H9 (cell line): ENCODE data around the gene PPHLN1. TPM values are rescaled to one million over a fixed set of nuclear protein-coding genes. Genes with fewer than 3 reads are reported as not detected.

ENCODE experiments used
- DNase-seq: peaks from one replicate; pipeline ENCODE4 v3.0.0-alpha.2; 2017
- H2AFZ ChIP-seq: one replicate; pipeline ENCODE4 v1.6.1; 2013; ENCODE audit warnings: mild to moderate bottlenecking, low read length, control low read depth, moderate library complexity
- H2AK5ac ChIP-seq: 2 replicates; pipeline ENCODE4 v1.6.1; 2013; ENCODE audit warnings: low read length, control low read depth, mixed read lengths; ENCODE audit not compliant: insufficient read length
- H2BK120ac ChIP-seq: one replicate; pipeline ENCODE4 v1.6.1; 2013; ENCODE audit warnings: low read depth, mild to moderate bottlenecking, low read length, control low read depth, inconsistent platforms; ENCODE audit not compliant: poor library complexity, severe bottlenecking
- H2BK12ac ChIP-seq: 2 replicates; pipeline ENCODE4 v1.6.1; 2013; ENCODE audit warnings: low read length, control low read depth, mixed read lengths, low read depth; ENCODE audit not compliant: insufficient read length
- H2BK15ac ChIP-seq: 2 replicates; pipeline ENCODE4 v1.6.1; 2013; ENCODE audit warnings: low read depth, low read length, control low read depth
- H2BK20ac ChIP-seq: one replicate; pipeline ENCODE4 v1.6.1; 2013; ENCODE audit warnings: low read depth, mild to moderate bottlenecking, low read length, control low read depth, inconsistent platforms; ENCODE audit not compliant: poor library complexity, severe bottlenecking
- H2BK5ac ChIP-seq: 2 replicates; pipeline ENCODE4 v1.6.1; 2013; ENCODE audit warnings: low read length, control low read depth, mixed read lengths; ENCODE audit not compliant: insufficient read length
- H3K14ac ChIP-seq: 2 replicates; pipeline ENCODE4 v1.6.1; 2013; ENCODE audit warnings: low read length, control low read depth; ENCODE audit not compliant: insufficient read depth
- H3K18ac ChIP-seq: 2 replicates; pipeline ENCODE4 v1.6.1; 2013; ENCODE audit warnings: low read depth, mild to moderate bottlenecking, mixed read lengths, low read length, control low read depth; ENCODE audit not compliant: insufficient read length
- H3K23ac ChIP-seq: 2 replicates; pipeline ENCODE4 v1.6.1; 2013; ENCODE audit warnings: low read length, control low read depth, mixed read lengths, low read depth; ENCODE audit not compliant: insufficient read length
- H3K23me2 ChIP-seq: 2 replicates; pipeline ENCODE4 v1.6.1; 2013; ENCODE audit warnings: low read depth, mild to moderate bottlenecking, mixed read lengths, low read length, control low read depth; ENCODE audit not compliant: insufficient read length, poor library complexity, severe bottlenecking
- H3K27ac ChIP-seq: 2 replicates; pipeline ENCODE4 v1.5.1; 2013; ENCODE audit warnings: low read length, control low read depth, mixed read lengths, low read depth; ENCODE audit not compliant: insufficient read length
- H3K27me3 ChIP-seq: 2 replicates; pipeline ENCODE4 v1.6.1; 2013; ENCODE audit warnings: low read length, control low read depth, inconsistent platforms; ENCODE audit not compliant: insufficient read depth
- H3K4ac ChIP-seq: 2 replicates; pipeline ENCODE4 v1.6.1; 2013; ENCODE audit warnings: low read depth, mild to moderate bottlenecking, control low read depth, inconsistent platforms, low read length, moderate library complexity
- H3K4me1 ChIP-seq: 2 replicates; pipeline ENCODE4 v1.6.1; 2013; ENCODE audit warnings: low read length, control low read depth, inconsistent platforms; ENCODE audit not compliant: insufficient read depth
- H3K4me2 ChIP-seq: 2 replicates; pipeline ENCODE4 v1.6.1; 2013; ENCODE audit warnings: low read length, control low read depth, mixed read lengths; ENCODE audit not compliant: insufficient read length, insufficient read depth
- H3K56ac ChIP-seq: 2 replicates; pipeline ENCODE4 v1.6.1; 2013; ENCODE audit warnings: low read depth, mild to moderate bottlenecking, mixed read lengths, low read length, control low read depth; ENCODE audit not compliant: insufficient read length
- H3K79me1 ChIP-seq: 2 replicates; pipeline ENCODE4 v1.6.1; 2013; ENCODE audit warnings: low read depth, mild to moderate bottlenecking, moderate library complexity, low read length, control low read depth, inconsistent platforms; ENCODE audit not compliant: insufficient read depth, poor library complexity, severe bottlenecking
- H3K79me2 ChIP-seq: 2 replicates; pipeline ENCODE4 v1.6.1; 2013; ENCODE audit warnings: low read length, control low read depth, inconsistent platforms; ENCODE audit not compliant: insufficient read depth
- H3K9ac ChIP-seq: 2 replicates; pipeline ENCODE4 v1.6.1; 2013; ENCODE audit warnings: low read length, control low read depth, mixed read lengths; ENCODE audit not compliant: insufficient read length; ENCODE audit errors: extremely low read depth
- H3K9me3 ChIP-seq: one replicate; pipeline ENCODE4 v1.6.1; 2013; ENCODE audit warnings: low read depth, low read length, inconsistent platforms; ENCODE audit not compliant: control insufficient read depth
- H3T11ph ChIP-seq: one replicate; pipeline ENCODE4 v1.6.1; 2013; ENCODE audit warnings: mild to moderate bottlenecking, low read length, control low read depth, inconsistent platforms
- H4K20me1 ChIP-seq: one replicate; pipeline ENCODE4 v1.6.1; 2013; ENCODE audit not compliant: control insufficient read depth, insufficient read length, insufficient read depth
- H4K5ac ChIP-seq: 2 replicates; pipeline ENCODE4 v1.6.1; 2013; ENCODE audit warnings: low read depth, mild to moderate bottlenecking, mixed read lengths, low read length, control low read depth; ENCODE audit not compliant: insufficient read length
- H4K8ac ChIP-seq: replicated peaks from 2 replicates; pipeline ENCODE4 v1.6.1; 2013; ENCODE audit warnings: low read length, control low read depth, mixed read lengths, low read depth; ENCODE audit not compliant: insufficient read length
- H4K91ac ChIP-seq: 2 replicates; pipeline ENCODE4 v1.6.1; 2013; ENCODE audit warnings: low read depth, mild to moderate bottlenecking, moderate library complexity, mixed read lengths, low read length, control low read depth; ENCODE audit not compliant: insufficient read length
- H3K27ac Mint-ChIP-seq, 3 experiments: 2 replicates in 2 of 3; 3 replicates in 1 of 3; pipeline ENCODE4 v1.8.0; 2020 to 2021; ENCODE audit warnings: mixed read lengths in 3 of 3, mild to moderate bottlenecking in 1 of 3, moderate library complexity in 1 of 3
- H3K27me3 Mint-ChIP-seq: 2 replicates; pipeline ENCODE4 v1.8.0; 2021; ENCODE audit warnings: low read depth, mild to moderate bottlenecking, moderate library complexity, mixed read lengths
- H3K36me3 Mint-ChIP-seq, 3 experiments: 2 replicates in 2 of 3; 3 replicates in 1 of 3; pipeline ENCODE4 v1.8.0; 2020 to 2021; ENCODE audit warnings: low read depth in 3 of 3, mixed read lengths in 3 of 3; ENCODE audit not compliant: insufficient read depth in 1 of 3
- H3K4me1 Mint-ChIP-seq, 2 experiments: 2 replicates each; pipeline ENCODE4 v1.8.0; 2020; ENCODE audit warnings: mixed read lengths in 2 of 2
- H3K4me3 Mint-ChIP-seq, 2 experiments: 2 replicates in 1 of 2; 3 replicates in 1 of 2; pipeline ENCODE4 v1.8.0; 2020 to 2021; ENCODE audit warnings: mild to moderate bottlenecking in 2 of 2, mixed read lengths in 2 of 2, moderate library complexity in 1 of 2
- H3K9me3 Mint-ChIP-seq, 2 experiments: 2 replicates in 1 of 2; 3 replicates in 1 of 2; pipeline ENCODE4 v1.8.0; 2020; ENCODE audit warnings: mild to moderate bottlenecking in 2 of 2, mixed read lengths in 2 of 2, moderate library complexity in 1 of 2
- total RNA-seq: library from RNA; stranded (reverse); gene quantifications from 2 replicates; pipeline ENCODE4 v1.2.1, GENCODE V29; 2021
- TF ChIP-seq, protein P1 (sequence below): fragments of 200-600 bp; sonication (generic); conservative IDR thresholded peaks from 3 replicates; pipeline ENCODE4 v1.8.0; 2021; ENCODE audit warnings: antibody characterized with exemption, mild to moderate bottlenecking

Gene PPHLN1
- total RNA-seq, 1 experiment from 2014 or later, result 66.2 TPM

DNA sequence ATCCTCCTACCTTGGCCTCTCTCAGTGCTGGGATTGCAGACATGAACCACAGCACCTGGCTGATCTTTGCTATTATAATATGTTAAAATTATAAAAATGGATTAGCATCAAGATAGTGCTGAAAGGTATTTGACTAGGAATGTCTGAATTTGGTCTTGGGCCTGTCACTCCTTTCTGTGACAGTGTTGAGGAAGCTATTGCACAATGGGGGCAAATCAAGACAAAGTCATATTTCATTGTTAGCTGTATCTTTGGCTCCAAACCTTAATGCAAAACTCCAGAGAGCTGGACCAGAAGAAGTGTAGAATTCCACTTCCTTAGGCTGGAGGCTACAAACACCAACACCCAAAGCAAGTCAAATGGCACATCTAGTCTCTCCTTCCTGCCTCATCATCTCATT is 42.2 kb upstream of the PPHLN1 start:
- Histone ChIP-seq H4K8ac (no peak overlapping the region), H3K79me1 (no peaks in the 10 kb centered on the region), H3K23me2 (no peaks in the 10 kb centered on the region), H3K56ac (no peak overlapping the region), H3K27ac (no peak overlapping the region), H2BK12ac (no peak overlapping the region), H2BK15ac (no peak overlapping the region), H4K5ac (no peak overlapping the region), H2AFZ (no peak overlapping the region), H3K23ac (no peak overlapping the region), H3K4ac (no peak overlapping the region), H2BK5ac (no peak overlapping the region), H3K14ac (no peak overlapping the region), H2BK20ac (no peak overlapping the region), H4K20me1 (no peaks in the 10 kb centered on the region), H3K9ac (no peak overlapping the region), H4K91ac (no peak overlapping the region), H3K9me3 (no peaks in the 10 kb centered on the region), H3K4me1 (no peaks in the 10 kb centered on the region), H2BK120ac (no peak overlapping the region), H3K4me2 (no peak overlapping the region), H3K79me2 (no peaks in the 10 kb centered on the region), H3T11ph (no peak overlapping the region), H2AK5ac (no peak overlapping the region), H3K18ac (no peak overlapping the region), H3K27me3 (no peaks in the 10 kb centered on the region)
- no peaks in the 10 kb centered on the region for H3K4me1 Mint-ChIP-seq
- no peak overlapping the region for H3K4me3 Mint-ChIP-seq
- H3K27me3 Mint-ChIP-seq, result peaks cover 17% of the 10 kb centered on the region
- DNase-seq, result no peak
- H3K9me3 Mint-ChIP-seq, result no peaks in the 10 kb centered on the region
- no peak overlapping the region for H3K27ac Mint-ChIP-seq
- no peaks in the 10 kb centered on the region for H3K36me3 Mint-ChIP-seq
- TF ChIP-seq, protein P1, sequence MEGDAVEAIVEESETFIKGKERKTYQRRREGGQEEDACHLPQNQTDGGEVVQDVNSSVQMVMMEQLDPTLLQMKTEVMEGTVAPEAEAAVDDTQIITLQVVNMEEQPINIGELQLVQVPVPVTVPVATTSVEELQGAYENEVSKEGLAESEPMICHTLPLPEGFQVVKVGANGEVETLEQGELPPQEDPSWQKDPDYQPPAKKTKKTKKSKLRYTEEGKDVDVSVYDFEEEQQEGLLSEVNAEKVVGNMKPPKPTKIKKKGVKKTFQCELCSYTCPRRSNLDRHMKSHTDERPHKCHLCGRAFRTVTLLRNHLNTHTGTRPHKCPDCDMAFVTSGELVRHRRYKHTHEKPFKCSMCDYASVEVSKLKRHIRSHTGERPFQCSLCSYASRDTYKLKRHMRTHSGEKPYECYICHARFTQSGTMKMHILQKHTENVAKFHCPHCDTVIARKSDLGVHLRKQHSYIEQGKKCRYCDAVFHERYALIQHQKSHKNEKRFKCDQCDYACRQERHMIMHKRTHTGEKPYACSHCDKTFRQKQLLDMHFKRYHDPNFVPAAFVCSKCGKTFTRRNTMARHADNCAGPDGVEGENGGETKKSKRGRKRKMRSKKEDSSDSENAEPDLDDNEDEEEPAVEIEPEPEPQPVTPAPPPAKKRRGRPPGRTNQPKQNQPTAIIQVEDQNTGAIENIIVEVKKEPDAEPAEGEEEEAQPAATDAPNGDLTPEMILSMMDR, result no peak
